ENCODE results near the gene LRRIQ4. TPM values are rescaled to one million over a fixed set of nuclear protein-coding genes. Genes with fewer than 3 reads are reported as not detected.

Gene LRRIQ4
- total RNA-seq, 2 donors from 2014 or later: not detected

Other genes starting within 250 kb of the LRRIQ4 start
- 10 to 100 TPM; 26.4 to 51.1 TPM for gene MECOM, start 149.2 kb upstream of the LRRIQ4 start, total RNA-seq
- 100 to 1,000 TPM; 126 to 132 TPM for gene TERC, start 47.8 kb upstream of the LRRIQ4 start, total RNA-seq
- 1 to 10 TPM; 2.7 to 3.1 TPM for gene ACTRT3, start 43.3 kb upstream of the LRRIQ4 start, total RNA-seq
- gene MYNN, start 39.5 kb upstream of the LRRIQ4 start, total RNA-seq: 10 to 100 TPM; 10.8 to 14.3 TPM
- gene LRRC34, start within 50 bp of the LRRIQ4 start, total RNA-seq: 1 to 10 TPM; 4.5 to 5.1 TPM
- gene LRRC31, start 57.1 kb downstream of the LRRIQ4 start, total RNA-seq: not detected
- not detected for gene SAMD7, start 98.7 kb downstream of the LRRIQ4 start, total RNA-seq
- 10 to 100 TPM; 27.3 to 49.0 TPM for gene SEC62, start 153.9 kb downstream of the LRRIQ4 start, total RNA-seq
- gene GPR160, start 225.1 kb downstream of the LRRIQ4 start, total RNA-seq: 1 to 10 TPM; 2.2 to 2.3 TPM